HG03159 (cell line): ENCODE measurements around the gene MMP23B.

Experiments used
- ATAC-seq: cut with Tn5 transposase; IDR thresholded peaks from one replicate; pipeline ENCODE4 v1.9.1; 2021; ENCODE audit warnings: mild to moderate bottlenecking, moderate library complexity; ENCODE audit not compliant: unreplicated experiment

The MMP23B gene

DNA sequence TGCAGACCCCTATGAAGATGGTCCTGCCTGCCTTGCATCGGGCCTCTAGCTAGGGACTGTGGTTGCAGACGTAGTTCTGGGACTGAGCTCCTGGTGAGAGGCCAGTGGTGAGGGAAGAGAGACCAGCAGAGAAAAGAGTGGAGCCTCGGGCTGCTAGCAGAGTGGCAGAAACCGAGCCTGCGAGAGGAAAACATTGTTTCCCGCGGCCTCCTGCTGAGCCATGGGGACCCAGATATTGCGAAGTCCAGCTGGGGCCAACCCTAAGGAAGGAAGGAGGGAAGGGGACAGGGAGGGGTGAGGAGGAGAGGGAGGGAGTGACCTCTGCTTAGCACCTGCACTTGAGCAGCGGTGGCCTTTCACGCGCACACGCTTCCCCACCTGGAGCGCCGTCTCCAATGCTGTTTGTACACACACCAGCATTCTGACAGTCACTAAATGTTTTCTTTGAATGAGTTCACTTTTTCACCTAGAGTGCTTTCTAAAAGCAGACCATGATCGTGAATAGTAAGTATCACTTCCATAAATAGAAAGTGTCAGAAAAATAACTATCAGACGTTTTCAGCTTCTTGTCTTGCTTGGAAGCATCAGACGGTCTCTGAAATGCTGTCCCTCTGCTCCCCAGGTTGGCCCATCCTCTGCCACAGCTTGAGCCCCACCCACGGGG is 29.5 kb upstream of the MMP23B start:
- ATAC-seq = no peak

DNA sequence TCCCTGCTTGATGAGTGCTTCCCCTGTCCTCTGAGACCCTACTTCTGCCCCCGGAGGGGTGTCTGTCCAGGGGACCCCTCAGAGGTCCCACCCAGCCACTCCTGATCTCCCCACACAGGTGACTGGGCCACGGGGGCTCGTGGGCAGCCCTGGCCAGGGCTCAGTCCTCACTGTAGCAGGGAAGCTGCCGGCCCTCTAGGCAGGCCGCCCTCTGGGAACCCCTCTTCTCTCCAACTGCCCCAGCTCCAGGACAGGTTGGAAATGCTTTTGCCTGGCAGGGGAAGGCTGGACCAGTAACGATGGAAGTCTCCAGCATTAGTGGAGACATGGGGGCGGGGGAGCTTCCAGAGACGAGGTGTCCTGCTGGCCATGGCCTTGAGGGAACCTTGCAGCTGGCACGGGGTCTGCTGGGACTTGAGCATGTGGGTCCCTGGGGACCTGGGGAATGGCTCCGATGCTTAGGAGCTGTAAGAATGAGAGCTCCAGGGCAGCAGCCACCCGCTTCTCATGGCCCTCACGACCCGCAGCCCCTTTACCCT is 28.9 kb upstream of the MMP23B start:
- ATAC-seq = no peak

DNA sequence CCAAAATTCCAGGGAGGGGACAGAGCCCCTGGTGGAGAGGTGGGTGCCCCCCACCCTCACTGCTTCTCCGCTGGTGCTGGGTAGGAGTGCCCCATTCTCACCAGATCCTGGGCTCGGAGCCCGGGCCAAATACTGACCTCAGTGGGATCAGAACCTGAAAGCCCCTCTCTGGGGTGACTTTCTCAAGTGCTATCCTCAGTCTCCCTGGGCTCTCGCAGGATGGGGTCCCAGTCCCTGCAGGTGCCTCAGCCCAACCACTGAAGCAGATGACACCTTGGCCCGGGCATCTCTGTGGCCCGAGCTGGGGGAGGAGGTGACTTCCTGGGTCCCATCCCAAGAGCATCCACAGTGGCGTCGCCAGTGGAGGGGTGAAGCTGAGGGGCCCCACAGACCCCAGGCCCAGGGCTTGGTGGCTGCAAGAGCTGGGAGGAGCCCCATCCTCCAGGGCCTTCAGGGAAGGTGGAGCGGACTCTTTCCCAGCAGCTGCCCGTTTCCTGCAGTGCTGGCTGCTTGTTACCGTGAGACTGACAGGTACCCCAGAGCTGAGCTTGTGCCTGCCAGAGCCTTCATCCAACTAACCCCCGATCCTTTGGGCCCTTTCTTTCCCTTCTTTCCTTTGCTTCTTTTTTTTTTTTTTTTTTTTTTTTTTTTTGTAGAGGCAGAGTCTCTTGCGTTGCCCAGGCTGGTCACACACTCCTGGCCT is 28.2 kb upstream of the MMP23B start:
- no peak for ATAC-seq

DNA sequence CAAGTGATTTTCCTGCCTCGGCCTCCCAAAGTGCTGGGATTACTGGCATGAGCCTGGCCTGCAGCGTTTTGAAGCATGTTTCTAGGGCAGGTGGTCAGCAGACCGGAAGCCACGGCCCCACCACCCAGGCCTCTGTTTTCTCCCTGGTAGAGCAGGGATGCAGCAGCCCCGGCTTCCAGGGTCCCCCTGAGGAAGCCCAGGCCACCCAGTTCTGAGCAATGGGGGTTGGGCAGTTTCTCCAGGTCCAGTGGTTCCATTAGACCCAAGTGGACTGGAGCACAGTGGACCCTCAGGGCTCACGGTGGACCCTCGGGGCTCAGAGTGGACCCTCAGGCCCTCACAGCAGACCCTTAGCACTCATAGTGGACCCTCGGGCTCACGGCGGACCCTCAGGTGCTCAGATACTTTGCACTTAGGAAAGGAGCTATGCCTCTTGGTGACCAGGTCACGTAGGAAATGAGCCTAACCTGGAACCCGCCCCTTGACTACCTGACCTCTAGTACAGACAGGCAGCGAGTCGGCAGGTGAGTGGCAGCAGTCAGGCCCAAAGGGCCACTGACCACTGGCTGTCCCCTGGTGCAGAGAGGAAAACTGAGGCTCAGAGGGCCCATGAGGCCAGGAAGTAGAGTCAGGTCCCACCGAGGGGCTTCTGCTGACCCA is 27.5 kb upstream of the MMP23B start:
- ATAC-seq = no peak

DNA sequence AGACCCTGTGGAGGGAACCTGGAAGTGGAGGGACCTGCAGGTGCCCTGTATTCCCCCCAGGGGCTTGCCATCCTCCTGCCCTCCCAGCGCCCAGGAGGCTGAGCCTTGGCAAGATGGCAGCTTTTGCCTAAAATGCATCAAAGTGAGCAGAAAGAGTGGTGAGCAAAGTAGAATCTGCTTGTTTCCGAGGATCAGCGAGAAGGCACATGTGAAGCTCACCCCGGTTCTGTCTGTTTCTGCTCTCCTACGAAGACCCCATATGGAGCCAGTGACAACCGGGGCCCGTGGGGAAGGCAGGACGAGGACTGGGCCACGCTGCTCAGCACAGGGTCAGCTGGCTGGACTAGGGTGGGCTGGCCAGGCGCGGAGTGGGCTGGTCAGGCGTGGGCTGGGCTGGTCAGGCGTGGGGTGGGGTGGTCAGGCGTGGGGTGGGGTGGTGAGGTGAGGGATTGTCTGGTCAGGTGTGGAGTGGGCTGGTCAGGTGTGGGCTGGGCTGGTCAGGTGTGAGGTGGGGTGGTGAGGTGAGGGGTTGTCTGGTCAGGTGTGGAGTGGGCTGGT is 26.9 kb upstream of the MMP23B start:
- ATAC-seq = no peak

DNA sequence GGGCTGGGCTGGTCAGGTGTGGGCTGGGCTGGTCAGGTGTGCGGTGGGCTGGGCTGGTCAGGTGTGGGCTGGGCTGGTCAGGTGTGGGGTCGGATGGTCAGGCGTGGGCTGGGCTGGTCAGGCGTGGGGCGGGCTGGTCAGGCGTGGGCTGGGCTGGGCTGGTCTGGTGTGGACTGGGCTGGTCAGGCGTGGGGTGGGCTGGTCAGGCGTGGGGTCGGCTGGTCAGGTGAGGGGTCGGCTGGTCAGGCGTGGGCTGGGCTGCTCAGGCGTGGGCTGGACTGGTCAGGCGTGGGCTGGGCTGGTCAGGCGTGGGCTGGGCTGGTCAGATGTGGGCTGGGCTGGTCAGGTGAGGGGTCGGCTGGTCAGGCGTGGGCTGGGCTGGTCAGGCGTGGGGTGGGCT is 26.2 kb upstream of the MMP23B start:
- ATAC-seq = no peak

DNA sequence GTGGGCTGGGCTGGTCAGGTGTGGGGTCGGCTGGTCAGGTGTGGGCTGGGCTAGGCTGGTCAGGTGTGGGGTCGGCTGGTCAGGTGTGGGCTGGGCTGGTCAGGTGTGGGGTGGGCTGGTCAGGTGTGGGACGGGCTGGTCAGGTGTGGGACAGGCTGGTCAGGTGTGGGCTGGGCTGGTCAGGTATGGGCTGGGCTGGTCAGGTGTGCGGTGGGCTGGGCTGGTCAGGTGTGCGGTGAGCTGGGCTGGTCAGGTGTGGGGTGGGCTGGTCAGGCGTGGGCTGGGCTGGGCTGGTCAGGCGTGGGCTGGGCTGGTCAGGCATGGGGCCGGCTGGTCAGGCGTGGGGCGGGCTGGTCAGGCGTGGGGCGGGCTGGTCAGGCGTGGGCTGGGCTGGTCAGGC is 25.7 kb upstream of the MMP23B start:
- ATAC-seq = no peak

DNA sequence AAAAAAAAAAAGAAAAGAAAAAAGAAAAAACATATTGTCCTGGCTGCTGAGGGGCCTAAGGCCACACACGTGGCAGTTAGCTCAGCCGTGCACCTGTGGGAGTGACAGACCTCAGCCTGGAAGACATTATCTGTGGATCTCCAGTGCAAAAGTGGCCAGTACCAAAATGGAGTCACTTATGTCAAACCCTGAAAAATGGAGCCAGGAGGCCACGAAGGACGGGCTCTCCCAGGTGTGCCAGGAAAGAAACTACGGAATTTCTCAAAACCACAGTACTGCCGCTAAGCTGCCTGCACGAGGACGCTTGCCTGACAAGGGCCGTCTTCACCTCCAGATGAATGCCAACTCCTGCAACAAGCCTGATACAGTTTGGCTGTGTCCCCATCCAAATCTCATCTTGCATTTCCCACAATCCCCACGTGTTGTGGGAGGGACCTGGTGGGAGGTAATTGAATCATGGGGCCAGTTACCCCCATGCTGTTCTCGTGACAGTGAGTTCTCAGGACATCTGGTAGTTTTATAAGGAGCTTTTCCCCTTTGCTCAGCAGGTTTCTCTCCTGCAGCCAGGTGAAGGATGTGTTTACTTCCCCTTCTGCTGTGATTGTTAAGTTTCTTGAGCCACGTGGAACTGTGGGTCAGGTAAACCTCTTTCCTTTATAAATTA is 22.0 kb upstream of the MMP23B start:
- ATAC-seq = no peak

DNA sequence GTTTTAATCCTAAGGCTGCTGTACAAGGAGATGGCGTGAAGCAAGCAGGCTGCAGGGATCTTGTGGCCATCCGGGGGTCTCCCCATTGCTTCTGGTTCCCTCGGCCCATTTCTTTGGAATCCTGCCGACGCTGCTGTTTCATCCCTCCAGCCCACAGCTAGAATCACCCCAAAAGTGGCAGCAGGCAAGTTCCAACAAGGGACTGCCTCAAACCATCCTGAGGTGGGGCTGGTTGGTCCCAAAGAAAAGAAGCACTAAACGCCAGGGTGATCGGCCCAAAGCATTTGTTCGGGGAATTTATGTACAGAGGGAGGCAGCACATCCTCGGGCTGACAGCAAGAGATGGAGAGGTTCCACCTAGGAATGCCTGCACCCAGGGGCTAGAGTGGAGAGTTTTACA is 21.2 kb upstream of the MMP23B start:
- ATAC-seq = no peak

DNA sequence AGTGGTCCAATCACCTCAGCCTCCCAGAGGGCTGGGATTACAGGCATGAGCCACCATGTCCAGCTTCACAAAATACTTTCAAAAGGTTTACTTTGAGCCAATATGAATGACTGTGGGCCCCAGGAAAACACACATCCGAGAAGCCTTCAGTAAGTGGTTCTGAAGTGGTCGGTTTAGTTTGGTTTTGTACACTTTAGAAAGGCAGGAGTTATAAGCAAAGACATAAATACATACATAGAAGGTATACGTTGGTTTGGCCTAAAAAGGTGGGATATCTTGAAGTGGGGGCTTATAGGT is 19.9 kb upstream of the MMP23B start:
- ATAC-seq = no peak

DNA sequence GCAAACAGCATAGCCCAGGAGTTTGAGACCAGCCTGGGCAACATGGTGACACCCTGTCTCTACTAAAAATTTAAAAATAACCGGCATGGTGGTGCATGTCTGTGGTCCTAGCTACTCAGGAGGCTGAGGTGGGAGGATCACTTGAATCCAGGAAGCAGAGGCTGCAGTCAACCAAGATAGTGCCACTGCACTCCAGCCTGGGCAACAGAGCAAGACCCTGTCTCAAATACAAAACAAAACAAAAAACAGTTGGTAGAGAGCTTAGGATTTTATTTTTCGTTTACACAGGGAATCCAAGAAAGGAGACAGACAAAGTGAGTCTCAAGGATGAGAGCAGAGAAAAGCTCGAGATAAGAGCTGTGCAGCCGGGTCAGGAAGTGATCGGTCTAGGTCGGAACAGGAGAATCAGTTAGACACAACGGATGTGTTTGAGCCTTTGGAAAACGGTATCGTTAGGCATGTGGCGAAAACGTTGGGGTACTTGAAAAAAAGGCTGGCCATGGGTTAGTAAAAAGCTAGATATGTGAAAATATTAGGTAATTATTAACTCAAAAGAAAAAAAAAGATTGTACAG is 18.4 kb upstream of the MMP23B start:
- ATAC-seq = no peak

DNA sequence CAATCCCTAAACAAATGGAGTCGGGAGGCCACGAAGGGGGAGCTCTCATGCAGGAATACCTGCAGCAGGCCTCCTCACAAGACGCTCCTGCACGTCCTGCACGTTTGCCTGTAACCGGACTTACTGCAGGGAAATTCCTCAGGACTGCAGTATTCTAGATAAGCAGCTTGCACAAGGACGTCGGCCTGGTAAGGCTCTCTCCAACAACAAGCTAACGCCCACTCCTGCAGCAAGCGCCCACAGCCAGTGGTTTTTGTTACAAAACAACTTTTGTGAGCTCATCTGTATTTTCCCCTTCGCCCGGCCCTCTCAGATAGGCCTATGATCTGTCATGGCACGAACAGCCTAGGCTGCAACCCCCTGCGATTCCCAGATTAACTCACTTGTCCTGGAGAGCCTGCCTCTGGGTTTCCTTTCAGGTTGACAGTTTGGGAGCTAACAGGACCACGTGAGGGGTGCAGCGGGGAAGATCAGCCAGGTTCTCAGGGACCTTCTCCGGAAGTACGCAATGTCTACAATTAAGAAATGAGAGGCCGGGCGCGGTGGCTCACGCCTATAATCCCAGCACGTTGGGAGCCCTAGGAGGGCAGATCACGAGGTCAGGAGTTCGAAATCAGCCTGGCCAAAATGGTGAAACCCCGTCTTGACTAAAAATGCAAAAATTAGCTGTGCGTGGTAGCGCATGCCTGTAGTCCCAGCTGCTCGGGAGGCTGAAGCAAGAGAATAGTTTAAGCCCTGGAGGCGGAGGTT is 17.6 kb upstream of the MMP23B start:
- ATAC-seq = no peak

DNA sequence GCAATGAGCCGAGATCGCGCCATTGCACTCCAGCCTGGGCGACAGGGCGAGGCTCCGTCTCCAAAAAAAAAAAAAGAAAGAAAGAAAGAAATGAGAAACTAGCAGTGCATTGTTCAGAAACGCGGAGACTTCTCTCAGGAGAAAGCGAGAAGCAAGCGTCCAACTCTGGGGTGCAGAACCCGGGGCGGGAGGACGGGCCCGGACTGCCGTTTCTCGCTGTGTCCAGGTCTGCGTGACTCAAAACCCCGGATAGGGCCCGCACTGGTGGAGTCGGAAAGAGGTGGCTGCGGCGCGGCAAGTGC is 17.1 kb upstream of the MMP23B start:
- no peak for ATAC-seq

DNA sequence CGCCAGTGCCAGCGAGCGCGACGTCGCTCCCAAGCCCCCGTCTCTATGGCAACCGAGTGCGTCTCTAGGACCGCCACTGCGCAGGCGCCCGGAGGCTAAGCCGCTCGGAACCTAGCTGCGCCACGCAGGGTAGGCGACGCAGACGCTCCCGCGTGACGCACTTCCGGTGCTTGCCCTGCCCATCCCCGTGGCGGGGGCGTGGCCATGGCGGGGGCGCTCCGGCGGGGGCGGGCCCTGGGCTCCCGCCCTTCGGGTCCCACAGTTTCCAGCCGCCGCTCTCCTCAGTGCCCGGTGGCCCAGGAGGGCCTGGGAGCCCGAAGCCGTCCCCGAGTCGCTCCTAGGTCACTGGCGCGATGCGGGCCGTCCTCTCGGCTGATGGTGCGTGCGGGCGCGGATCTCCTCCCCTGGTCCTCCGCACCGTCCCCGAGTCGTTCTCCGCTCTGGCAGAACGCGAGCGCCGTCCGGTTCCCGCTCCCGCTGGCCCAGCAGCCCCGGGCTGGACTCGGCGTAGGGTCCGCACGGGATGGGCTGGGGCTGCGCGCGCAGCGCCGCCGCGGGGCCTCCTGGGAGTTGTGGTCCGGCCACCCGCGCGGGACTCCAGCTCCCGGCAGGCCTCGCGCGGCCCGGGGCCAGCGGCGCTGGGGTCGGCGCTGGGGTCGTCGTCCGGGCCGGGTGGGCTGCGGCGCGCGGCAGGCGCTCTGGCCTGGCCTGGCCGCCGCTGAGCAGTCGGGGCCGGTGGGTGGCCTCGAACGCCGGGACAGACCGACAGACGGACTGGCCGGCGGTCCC is 16.5 kb upstream of the MMP23B start, which contains the start of gene MIB2:
MIB2 (plus strand) TSS at position 245 of the 789 bp plus-strand sequence. CDS start 7,953 bp downstream, outside the sequence.
- ATAC-seq = peak; percentile 81

DNA sequence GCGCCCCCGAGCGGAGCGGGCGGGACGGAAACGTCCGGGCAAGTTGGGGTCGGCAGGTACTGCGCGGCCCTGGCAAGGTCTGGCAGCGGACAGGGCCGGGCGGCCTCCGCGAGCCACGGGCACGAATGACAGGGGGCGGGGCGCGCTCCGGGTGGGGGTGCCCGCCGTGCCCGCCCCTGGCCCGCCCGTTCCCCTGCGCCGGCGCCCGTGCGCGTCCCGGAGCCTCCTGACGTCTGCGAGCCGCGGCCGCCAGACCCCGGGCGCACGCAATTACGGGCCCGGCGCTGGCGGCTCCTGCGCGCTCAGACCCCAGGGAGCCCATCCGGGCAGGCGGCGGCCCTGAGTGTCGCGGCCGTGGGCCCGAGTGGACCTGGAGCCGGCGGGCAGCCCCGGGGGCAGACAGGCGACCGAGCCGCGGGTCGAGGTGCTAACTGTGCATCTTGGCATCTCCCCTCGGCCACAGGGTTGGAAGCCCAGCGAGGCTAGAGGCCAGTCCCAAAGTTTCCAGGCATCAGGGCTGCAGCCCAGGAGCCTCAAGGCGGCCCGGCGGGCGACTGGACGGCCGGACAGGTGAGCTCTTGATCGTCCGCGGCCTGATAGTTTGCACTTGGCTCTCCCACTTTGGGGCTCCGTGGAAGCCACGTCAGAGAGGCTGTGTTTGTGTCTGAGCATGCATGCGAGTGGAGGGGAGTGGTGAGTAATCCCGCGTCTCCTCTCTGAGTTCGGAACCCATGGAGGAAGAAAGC is 15.8 kb upstream of the MMP23B start:
- ATAC-seq = peak; percentile 29

DNA sequence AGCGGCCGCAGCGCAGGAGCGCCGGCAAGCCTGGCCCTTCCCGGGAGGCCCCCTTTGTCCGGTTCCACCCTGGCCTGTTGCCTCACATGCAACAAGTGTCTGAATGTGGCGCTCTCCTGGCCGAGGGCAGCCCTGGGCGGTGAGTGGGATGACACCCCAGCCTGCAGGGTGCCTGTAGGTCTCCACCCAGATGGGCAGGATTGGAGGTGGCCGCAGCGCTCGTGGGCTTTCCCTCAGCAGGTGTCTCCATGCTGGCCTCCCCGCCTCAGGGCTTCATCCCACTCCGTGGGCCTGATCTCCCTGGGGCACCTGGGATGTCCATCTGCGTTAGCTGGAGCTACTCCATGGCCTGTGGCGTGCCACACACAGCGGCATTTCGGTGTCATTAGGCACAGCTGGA is 15.1 kb upstream of the MMP23B start:
- no peak for ATAC-seq

DNA sequence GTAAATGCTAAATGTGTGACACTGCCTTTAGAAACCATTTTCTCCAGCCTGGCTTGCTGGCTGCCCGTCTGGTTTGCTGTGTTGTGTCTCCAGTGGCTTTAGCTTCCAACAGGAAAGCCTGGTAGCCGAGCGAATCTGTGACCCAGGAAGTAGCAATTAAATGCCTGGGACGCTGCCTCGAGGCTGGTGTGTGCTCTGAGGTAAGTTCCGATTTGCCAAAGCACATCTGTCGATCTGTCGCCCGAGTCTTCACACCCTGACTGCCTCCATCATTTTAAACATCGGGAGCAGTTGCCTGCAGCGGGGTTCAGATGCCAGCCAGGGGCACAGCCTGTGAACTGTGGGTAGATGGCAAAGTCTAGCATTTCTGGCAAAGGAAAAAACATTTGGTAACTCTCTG is 14.5 kb upstream of the MMP23B start:
- no peak for ATAC-seq

DNA sequence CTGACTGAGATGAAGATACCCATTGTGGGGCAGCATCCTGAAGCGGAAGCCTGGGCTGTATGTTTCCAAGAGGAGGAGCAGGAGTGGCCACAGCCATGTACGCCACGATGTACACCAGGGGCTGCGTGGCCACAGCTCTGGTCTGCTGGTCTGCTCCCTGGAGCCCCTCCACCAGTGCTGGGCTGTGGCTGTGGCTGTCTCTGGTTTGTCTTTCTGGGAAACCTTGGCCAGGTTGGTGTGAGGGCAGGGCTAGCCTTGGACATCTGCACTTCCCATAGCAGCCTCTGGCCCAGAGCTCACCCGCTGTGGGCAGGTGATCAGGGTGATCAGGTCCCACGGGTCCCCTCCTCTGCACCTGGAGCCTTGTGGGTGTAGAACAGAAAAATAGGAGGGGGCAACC is 14.0 kb upstream of the MMP23B start:
- no peak for ATAC-seq
